HG03432 (cell line): Measurements from ENCODE around the gene ZBTB16.

Source experiments
- ATAC-seq: cut with Tn5 transposase; IDR thresholded peaks from one replicate; pipeline ENCODE4 v1.9.1; 2021; ENCODE audit warnings: mild to moderate bottlenecking, moderate library complexity; ENCODE audit not compliant: unreplicated experiment

The ZBTB16 gene

GRCh38 chr11:114180301-114181055, 121.0 kb downstream of the ZBTB16 start:
- no peak for ATAC-seq

DNA sequence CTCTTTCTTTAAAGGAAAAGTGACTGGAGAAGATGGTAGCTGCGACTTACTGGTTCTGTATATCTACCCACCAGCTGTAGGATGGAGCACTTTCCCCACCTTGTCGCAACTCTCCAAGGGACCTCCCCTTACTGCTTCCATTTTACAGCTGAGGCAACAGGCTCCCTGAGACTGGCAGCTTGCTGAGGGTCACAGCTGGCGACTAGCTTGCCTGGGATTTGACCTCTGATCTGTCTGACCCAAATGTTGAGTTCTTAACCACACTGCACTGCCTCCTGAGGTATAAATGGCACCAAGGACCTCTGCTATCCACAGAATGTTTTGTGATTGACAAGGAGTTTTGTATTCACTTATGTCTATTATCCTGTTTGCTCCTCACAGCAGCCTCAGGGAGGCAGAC, 121.7 kb downstream of the ZBTB16 start:
- ATAC-seq = no peak

DNA sequence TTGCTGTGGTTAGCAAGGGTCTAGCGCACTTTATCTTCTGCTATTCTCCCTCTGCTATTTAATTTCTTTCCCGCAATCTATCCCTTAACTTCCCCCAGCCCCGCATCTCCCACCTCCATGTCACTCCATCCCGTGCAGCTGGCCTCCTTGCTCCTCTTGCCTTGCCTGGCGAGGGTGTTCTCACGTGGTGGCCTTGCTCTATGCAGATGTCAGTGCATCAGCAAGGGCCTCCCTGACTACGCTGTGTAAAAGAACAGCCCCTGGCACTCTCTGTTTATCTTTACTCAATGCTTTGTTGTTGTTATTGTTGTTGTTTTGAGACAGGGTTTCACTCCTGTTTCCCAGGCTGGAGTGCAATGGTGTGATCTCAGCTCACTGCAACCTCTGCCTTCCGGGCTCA, 122.2 kb downstream of the ZBTB16 start:
- ATAC-seq = no peak

DNA sequence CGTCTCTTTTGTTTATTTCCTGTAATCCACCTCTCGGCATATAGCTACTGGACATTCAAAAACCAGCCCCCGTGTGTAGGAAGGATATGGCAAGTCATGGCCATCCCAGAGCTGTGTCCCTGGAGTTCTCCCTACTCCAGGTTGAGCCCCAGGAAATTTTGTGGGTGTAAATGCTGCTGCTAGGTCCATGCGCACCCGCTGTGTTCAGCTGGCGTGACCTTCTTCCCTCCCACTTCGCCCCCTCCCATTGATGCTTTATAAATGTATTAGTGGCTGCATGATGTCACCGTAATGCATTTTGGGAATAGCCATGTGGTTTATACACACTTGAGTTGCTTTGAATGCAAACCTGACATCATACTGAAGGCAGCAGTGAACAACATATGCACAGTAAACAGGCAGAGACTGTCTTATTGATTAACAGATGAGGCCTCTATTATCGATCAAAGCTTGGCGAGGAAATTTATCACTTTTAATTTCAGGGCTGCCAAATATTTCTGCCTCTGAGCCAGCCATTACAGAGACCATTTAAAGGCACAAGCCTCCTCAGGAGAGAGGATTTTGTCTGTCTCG, 123.0 kb downstream of the ZBTB16 start:
- no peak for ATAC-seq

GRCh38 chr11:114183044-114183511, 123.6 kb downstream of the ZBTB16 start:
- ATAC-seq = no peak

GRCh38 chr11:114185436-114185835, 125.9 kb downstream of the ZBTB16 start:
- no peak for ATAC-seq

- no peak for ATAC-seq
Observed at GRCh38 chr11:114187173-114187572, 127.7 kb downstream of the ZBTB16 start.

DNA sequence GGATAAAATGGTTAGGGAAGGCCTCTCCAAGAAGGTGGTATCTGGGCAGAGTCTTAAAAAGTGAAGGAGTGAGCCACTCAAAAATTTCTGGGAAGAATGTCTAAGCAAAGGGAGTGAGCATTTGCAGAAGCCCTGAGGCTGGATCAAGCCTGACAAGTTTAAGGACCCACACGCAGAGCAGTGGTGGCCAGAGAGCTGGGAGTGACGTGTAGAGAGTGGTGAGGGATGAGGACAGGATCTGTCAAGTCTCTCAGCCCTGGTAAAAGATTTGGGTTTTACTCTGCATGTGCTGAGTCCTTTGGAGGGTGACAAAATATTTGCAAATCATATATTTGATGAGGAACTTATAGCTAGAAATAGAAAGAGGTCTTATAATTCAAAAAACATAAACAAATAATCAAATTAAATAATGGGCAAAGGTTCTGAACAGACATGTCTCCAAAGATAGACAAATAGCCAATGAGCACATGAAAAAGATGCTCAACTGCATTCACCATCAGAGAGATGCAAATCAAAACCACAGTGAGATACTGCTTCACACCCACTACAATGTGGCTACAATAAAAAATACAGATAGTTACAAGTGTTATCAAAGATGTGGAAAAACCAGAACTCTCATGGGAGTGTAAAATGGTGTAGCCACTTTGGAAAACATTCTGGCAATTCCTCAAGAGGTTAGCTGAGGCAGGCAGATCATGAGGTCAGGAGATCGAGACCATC, 129.5 kb downstream of the ZBTB16 start:
- ATAC-seq = no peak

DNA sequence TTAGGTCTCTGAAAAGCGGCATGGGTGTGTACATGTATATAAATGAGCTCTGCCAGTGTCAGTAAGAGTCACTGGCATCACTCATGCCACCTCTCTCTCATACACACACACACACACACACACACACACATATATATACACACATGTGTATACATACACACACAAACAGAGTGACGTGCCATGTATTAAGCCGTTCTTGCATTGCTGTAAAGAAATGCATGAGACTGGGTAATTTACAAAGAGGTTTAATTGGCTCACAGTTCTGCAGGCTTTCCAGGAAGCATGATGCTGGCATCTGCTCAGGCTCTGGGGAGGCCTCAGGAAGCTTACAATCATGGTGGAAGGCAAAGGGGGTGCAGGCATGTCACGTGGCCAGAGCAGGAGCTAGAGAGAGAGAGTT, 131.1 kb downstream of the ZBTB16 start:
- no peak for ATAC-seq

- no peak for ATAC-seq
Observed at GRCh38 chr11:114191893-114192292, 132.4 kb downstream of the ZBTB16 start.

- no peak for ATAC-seq
Observed at GRCh38 chr11:114192841-114193389, 133.4 kb downstream of the ZBTB16 start.

GRCh38 chr11:114193730-114194679, 134.5 kb downstream of the ZBTB16 start:
- ATAC-seq = no peak

- ATAC-seq = no peak
Observed at GRCh38 chr11:114194702-114195101, 135.2 kb downstream of the ZBTB16 start.

DNA sequence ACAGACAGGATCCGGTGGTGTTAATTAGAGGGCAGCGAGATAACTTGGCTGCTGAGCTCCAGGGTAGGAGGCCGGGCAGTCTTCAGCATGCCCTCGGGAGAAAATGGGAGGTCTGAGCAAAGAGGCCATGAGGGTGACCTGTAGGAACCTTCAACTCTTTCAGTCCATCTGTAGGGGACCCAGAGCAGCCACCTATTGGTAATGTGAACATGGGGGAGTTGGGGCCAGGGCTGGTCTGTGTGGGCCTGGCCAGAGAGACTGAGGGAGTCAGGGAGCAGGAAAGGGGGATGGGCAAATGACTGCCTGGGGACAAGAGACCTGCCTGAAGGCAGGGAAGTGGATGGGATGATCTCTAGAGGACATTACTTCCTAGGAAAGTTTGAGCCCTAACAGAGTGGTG, 135.6 kb downstream of the ZBTB16 start:
- no peak for ATAC-seq

DNA sequence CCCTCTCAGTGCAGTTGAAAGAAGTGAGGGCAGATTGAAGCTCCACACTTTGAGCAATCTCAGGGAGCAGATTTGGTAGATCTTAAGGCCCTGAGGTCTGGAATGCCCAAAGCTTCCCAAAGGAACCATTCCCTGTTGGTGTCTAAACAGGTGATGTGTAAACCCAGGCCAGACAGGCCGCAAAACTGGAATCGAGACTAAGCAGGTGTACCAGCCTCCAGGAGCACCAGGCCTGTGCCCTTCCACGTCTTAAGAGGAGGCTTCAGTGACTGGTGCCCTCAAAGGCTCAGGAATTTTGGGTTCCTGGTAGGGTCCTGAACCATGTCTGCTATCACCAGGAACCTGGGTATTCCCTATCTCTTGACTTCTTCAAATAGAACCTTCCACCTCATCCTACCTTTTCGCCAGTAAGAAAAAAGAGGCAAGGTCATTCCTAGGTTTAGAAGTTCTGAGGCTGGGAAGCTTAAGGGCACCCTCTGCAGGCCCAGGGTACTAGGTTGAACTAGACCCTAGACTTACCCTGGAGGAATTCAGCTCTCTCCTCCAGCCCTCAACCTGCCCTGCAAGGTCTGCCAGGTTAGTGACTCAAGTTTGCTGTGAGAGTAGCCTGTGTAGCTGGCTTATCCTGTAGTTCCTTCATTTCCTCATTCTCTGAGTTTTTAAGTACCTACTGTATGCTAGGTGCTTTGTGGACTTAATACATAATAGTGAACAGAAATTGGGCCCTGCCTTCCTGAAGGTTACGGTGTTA, 136.6 kb downstream of the ZBTB16 start:
- ATAC-seq = no peak

DNA sequence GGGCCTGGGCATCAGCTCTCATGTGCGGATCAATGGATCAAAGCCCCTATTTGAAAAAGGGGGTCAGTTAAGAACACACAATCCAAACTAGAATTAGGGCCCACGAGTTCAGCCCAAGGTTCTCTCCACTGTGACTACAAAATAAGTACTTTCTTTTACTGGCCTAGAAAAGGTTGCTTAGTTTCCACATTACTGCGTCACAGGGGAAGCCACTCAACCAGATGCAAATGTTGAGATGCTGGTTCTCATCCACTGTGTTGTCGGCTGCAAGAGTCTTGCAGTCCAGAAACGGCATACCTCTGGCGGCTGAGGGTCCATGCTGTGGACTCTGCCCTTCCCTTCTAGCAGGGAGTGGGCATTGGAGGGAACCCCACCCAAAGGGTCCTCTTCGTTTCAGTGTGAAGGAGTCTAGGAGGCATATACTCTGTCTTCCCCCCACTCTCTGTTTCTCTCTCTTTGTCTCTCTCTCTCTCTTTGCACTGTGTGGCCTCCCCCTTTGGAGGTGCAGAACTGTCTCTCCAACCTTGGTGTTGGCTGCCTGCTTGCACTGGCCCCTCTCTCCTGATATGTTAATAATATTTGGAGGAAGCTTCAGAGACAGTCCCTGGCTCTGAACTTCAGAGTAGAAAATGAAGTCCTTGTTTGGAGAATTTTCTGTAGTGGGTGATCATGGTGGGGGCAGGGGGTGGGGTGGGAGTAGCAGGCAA, 137.6 kb downstream of the ZBTB16 start:
- ATAC-seq = no peak

- ATAC-seq = no peak
Observed at GRCh38 chr11:114197799-114198500, 138.4 kb downstream of the ZBTB16 start.

- ATAC-seq = no peak
Observed at GRCh38 chr11:114199051-114199450, 139.5 kb downstream of the ZBTB16 start.
